Neural cell (in vitro differentiated cells): ENCODE results near the gene TARS3. TPM values are rescaled to one million over a fixed set of nuclear protein-coding genes. Genes with fewer than 3 reads are reported as not detected.
"Not testable (repeated sequence)": the region's sequence is repeated elsewhere in the genome, so short reads cannot be mapped to it uniquely, and the experiment has no call there.

ENCODE experiments used
- H2AFZ ChIP-seq: fragments of 200-600, 300-800 bp; sonication (generic), shearing (Covaris generic); 2 replicates; pipeline ENCODE4 v1.6.0; 2014; ENCODE audit warnings: low read depth, mild to moderate bottlenecking, antibody characterized with exemption, low read length, moderate library complexity
- H3F3A ChIP-seq: fragments of 200-600 bp; shearing (Covaris generic); 2 replicates; pipeline ENCODE4 v1.6.1; 2016; ENCODE audit warnings: mild to moderate bottlenecking, moderate library complexity, mixed read lengths, antibody characterized with exemption, low read length; ENCODE audit not compliant: insufficient read depth, poor library complexity, severe bottlenecking
- H3K27ac ChIP-seq: fragments of 200-600, 300-800 bp; sonication (generic), shearing (Covaris generic); 2 replicates; pipeline ENCODE4 v1.5.1; 2014; ENCODE audit warnings: mild to moderate bottlenecking, low read length, moderate library complexity
- H3K27me3 ChIP-seq: fragments of 300-800, 200-600 bp; sonication (generic), shearing (Covaris generic); 2 replicates; pipeline ENCODE4 v1.6.0; 2014; ENCODE audit warnings: mild to moderate bottlenecking, low read depth, low read length, moderate library complexity; ENCODE audit not compliant: insufficient read depth
- H3K36me3 ChIP-seq: fragments of 300-800, 200-600 bp; sonication (generic), shearing (Covaris generic); 2 replicates; pipeline ENCODE4 v1.5.1; 2014; ENCODE audit warnings: mild to moderate bottlenecking, antibody characterized with exemption, low read length, moderate library complexity; ENCODE audit not compliant: insufficient read depth
- H3K4me2 ChIP-seq: fragments of 300-800, 200-600 bp; sonication (generic), shearing (Covaris generic); 2 replicates; pipeline ENCODE4 v1.6.0; 2014; ENCODE audit warnings: mild to moderate bottlenecking, low read length
- H3K4me3 ChIP-seq: fragments of 300-800, 200-600 bp; sonication (generic), shearing (Covaris generic); 2 replicates; pipeline ENCODE4 v1.5.1; 2014; ENCODE audit warnings: mild to moderate bottlenecking, low read length, moderate library complexity
- H3K79me2 ChIP-seq: fragments of 200-600 bp; shearing (Covaris generic); replicated peaks from 2 replicates; pipeline ENCODE4 v1.6.0; 2014; ENCODE audit warnings: mild to moderate bottlenecking, low read length, moderate library complexity; ENCODE audit not compliant: insufficient read depth
- H3K9ac ChIP-seq: fragments of 300-800, 200-600 bp; sonication (generic), shearing (Covaris generic); 2 replicates; pipeline ENCODE4 v1.6.1; 2016; ENCODE audit warnings: mild to moderate bottlenecking, low read length, mixed read lengths
- H3K9me2 ChIP-seq: fragments of 200-600 bp; shearing (Covaris generic); 2 replicates; pipeline ENCODE4 v1.6.1; 2016; ENCODE audit warnings: mild to moderate bottlenecking, low read length, mixed read lengths; ENCODE audit not compliant: insufficient read depth
- H3K9me3 ChIP-seq: fragments of 200-600, 300-800 bp; sonication (generic), shearing (Covaris generic); 2 replicates; pipeline ENCODE4 v1.6.1; 2016; ENCODE audit warnings: mild to moderate bottlenecking, mixed run types, low read length, moderate library complexity, mixed read lengths
- H4K20me1 ChIP-seq: fragments of 200-600 bp; shearing (Covaris generic); 2 replicates; pipeline ENCODE4 v1.6.1; 2016; ENCODE audit warnings: mild to moderate bottlenecking, mixed run types; ENCODE audit not compliant: insufficient read depth
- CTCF ChIP-seq: fragments of 450-650 bp; IDR thresholded peaks from 2 replicates; pipeline ENCODE4 v1.5.1; 2014; ENCODE audit warnings: antibody characterized with exemption, mild to moderate bottlenecking, moderate library complexity; ENCODE audit not compliant: poor library complexity, severe bottlenecking
- EP300 ChIP-seq: fragments of 450-650 bp; conservative IDR thresholded peaks from 2 replicates; pipeline ENCODE4 v1.6.1; 2014; ENCODE audit warnings: antibody characterized with exemption, mild to moderate bottlenecking, moderate library complexity; ENCODE audit not compliant: poor library complexity, severe bottlenecking
- EZH2 ChIP-seq: fragments of 200-600, 300-800 bp; shearing (Covaris generic), sonication (generic); IDR thresholded peaks from 2 replicates; pipeline ENCODE4 v1.6.1; 2014; ENCODE audit warnings: antibody characterized with exemption, low read length, borderline replicate concordance, mild to moderate bottlenecking; ENCODE audit not compliant: insufficient read depth, poor library complexity, severe bottlenecking
- MXI1 ChIP-seq: fragments of 450-650 bp; conservative IDR thresholded peaks from 2 replicates; pipeline ENCODE4 v1.6.1; 2014; ENCODE audit warnings: antibody characterized with exemption, mild to moderate bottlenecking; ENCODE audit not compliant: poor library complexity, severe bottlenecking
- POLR2AphosphoS5 ChIP-seq: IDR thresholded peaks from 2 replicates; pipeline ENCODE4 v1.6.1; 2012
- RAD21 ChIP-seq: fragments of 450-650 bp; conservative IDR thresholded peaks from 2 replicates; pipeline ENCODE4 v1.6.1; 2014; ENCODE audit warnings: antibody characterized with exemption, mild to moderate bottlenecking, moderate library complexity
- SMC3 ChIP-seq: fragments of 450-650 bp; conservative IDR thresholded peaks from 2 replicates; pipeline ENCODE4 v1.6.1; 2014; ENCODE audit warnings: antibody characterized with exemption, mild to moderate bottlenecking, moderate library complexity; ENCODE audit not compliant: poor library complexity
- TAF1 ChIP-seq: IDR thresholded peaks from 2 replicates; pipeline ENCODE4 v1.6.1; 2012; ENCODE audit warnings: low read depth
- polyA plus RNA-seq: library from polyadenylated mRNA; depleted of rRNA; stranded (reverse); fragments of >200 nt; gene quantifications from 2 replicates; pipeline ENCODE4 v1.2.3, GENCODE V29; 2014
- TF ChIP-seq, protein P1 (sequence below): IDR thresholded peaks from 2 replicates; pipeline ENCODE4 v1.6.1; 2012; ENCODE audit warnings: borderline replicate concordance

The TARS3 gene
- polyA plus RNA-seq, 1 donor from 2014 or later, result 27.1 TPM

DNA sequence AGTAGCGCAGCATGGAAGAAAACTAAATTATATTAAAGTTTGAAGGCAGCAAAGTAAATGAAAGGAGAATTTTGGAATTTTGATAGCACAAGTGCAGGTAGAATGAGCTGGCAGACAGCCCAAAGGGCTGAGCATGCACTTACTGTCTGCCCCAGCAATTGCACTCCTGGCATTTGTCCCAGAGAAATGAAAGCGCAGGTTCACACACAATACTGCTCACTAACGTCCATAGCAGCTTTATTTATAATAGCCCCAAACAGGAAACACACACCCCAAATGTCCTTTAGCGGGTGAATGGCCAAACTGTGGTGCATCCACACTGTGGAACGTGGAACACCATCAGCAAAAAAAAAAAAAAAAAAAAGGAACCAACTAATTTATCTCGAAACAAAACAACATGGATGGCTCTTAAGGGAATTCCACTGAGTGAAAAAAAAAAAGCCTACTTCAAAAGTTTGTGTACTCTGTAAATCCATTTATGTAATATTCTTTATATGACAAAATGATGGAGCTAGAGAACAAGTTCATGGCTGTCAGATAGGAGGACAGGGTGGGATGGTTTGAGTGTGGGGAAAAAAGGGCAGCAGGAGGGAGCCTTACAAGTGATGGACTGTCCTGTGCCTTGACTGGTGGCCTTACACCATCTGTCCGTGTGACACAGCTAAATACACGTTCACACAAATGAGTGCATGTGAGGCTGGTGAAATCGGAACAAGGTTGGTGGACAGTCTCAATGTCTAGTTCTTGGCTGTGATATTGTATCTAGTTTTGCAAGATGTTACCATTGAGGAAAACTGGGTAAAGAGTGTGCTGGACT lies 66.1 kb downstream of the TARS3 start:
- no peaks in the 10 kb centered on the region for H3K79me2 ChIP-seq
- H3K36me3 ChIP-seq, result no peaks in the 10 kb centered on the region
- H3K9me2 ChIP-seq, result no peaks in the 10 kb centered on the region
- H2AFZ ChIP-seq, result no peak overlapping the region
- no peak overlapping the region for H3K4me2 ChIP-seq
- no peaks in the 10 kb centered on the region for H3F3A ChIP-seq
- H4K20me1 ChIP-seq, result no peaks in the 10 kb centered on the region
- no peaks in the 10 kb centered on the region for H3K9me3 ChIP-seq
- TF ChIP-seq, protein P1, sequence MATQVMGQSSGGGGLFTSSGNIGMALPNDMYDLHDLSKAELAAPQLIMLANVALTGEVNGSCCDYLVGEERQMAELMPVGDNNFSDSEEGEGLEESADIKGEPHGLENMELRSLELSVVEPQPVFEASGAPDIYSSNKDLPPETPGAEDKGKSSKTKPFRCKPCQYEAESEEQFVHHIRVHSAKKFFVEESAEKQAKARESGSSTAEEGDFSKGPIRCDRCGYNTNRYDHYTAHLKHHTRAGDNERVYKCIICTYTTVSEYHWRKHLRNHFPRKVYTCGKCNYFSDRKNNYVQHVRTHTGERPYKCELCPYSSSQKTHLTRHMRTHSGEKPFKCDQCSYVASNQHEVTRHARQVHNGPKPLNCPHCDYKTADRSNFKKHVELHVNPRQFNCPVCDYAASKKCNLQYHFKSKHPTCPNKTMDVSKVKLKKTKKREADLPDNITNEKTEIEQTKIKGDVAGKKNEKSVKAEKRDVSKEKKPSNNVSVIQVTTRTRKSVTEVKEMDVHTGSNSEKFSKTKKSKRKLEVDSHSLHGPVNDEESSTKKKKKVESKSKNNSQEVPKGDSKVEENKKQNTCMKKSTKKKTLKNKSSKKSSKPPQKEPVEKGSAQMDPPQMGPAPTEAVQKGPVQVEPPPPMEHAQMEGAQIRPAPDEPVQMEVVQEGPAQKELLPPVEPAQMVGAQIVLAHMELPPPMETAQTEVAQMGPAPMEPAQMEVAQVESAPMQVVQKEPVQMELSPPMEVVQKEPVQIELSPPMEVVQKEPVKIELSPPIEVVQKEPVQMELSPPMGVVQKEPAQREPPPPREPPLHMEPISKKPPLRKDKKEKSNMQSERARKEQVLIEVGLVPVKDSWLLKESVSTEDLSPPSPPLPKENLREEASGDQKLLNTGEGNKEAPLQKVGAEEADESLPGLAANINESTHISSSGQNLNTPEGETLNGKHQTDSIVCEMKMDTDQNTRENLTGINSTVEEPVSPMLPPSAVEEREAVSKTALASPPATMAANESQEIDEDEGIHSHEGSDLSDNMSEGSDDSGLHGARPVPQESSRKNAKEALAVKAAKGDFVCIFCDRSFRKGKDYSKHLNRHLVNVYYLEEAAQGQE, result no peak
- TF ChIP-seq POLR2AphosphoS5, result no peak
- TF ChIP-seq RAD21, result no peak
- no peak for TF ChIP-seq EZH2
- no peak for TF ChIP-seq SMC3
- TF ChIP-seq CTCF, result no peak
- TF ChIP-seq TAF1, result no peak
- TF ChIP-seq EP300, result no peak
- no peak for TF ChIP-seq MXI1
- H3K9ac ChIP-seq, result no peak overlapping the region
- no peak overlapping the region for H3K27ac ChIP-seq
- no peaks in the 10 kb centered on the region for H3K27me3 ChIP-seq
- H3K4me3 ChIP-seq, result no peak overlapping the region

- Histone ChIP-seq H3K79me2 (no peaks in the 10 kb centered on the region), H3K36me3 (no peaks in the 10 kb centered on the region), H3K9ac (no peak overlapping the region), H2AFZ (no peak overlapping the region), H3K27me3 (no peaks in the 10 kb centered on the region), H3K9me3 (no peaks in the 10 kb centered on the region), H3K4me3 (no peak overlapping the region), H3K4me2 (no peak overlapping the region), H3K9me2 (no peaks in the 10 kb centered on the region), H4K20me1 (no peaks in the 10 kb centered on the region), H3F3A (no peaks in the 10 kb centered on the region), H3K27ac (no peak overlapping the region)
- TF ChIP-seq POLR2AphosphoS5 (no peak), EZH2 (no peak), TAF1 (no peak), CTCF (no peak), RAD21 (no peak), SMC3 (no peak), EP300 (no peak), MXI1 (no peak)
- TF ChIP-seq, protein P1, result no peak
These were observed 67.1 kb downstream of the TARS3 start for GRCh38 chr15:101657171-101657570.

GRCh38 chr15:101654624-101655337 lies 69.5 kb downstream of the TARS3 start:
- not testable (repeated sequence) for H3F3A ChIP-seq, H3K4me3 ChIP-seq, H3K9ac ChIP-seq, H3K4me2 ChIP-seq, H3K9me3 ChIP-seq, H3K9me2 ChIP-seq, H4K20me1 ChIP-seq, H3K27ac ChIP-seq, H3K27me3 ChIP-seq, H2AFZ ChIP-seq, H3K36me3 ChIP-seq
- peaks cover 19% of the 10 kb centered on the region for H3K79me2 ChIP-seq
